Endodermal cell (in vitro differentiated cells): Measurements from ENCODE around the gene FUBP1. TPM values are rescaled to one million over a fixed set of nuclear protein-coding genes. Genes with fewer than 3 reads are reported as not detected.

Source experiments
- DNase-seq: peaks from one replicate; pipeline ENCODE4 v3.0.0-alpha.2; 2017
- H3K27ac ChIP-seq: 2 replicates; pipeline ENCODE4 v1.5.1; 2013; ENCODE audit warnings: mild to moderate bottlenecking, low read depth, low read length, moderate library complexity
- H3K27me3 ChIP-seq: 2 replicates; pipeline ENCODE4 v1.6.1; 2013; ENCODE audit warnings: mild to moderate bottlenecking, low read length, moderate library complexity; ENCODE audit not compliant: insufficient read depth, control insufficient read depth, poor library complexity, severe bottlenecking
- H3K36me3 ChIP-seq: 2 replicates; pipeline ENCODE4 v1.7.0; 2013; ENCODE audit warnings: mild to moderate bottlenecking, low read length, moderate library complexity; ENCODE audit not compliant: control insufficient read depth, insufficient read depth
- H3K4me1 ChIP-seq: one replicate; pipeline ENCODE4 v1.7.0; 2013; ENCODE audit warnings: low read length; ENCODE audit not compliant: control insufficient read depth, insufficient read depth
- H3K4me3 ChIP-seq: 2 replicates; pipeline ENCODE4 v1.5.1; 2013; ENCODE audit warnings: mild to moderate bottlenecking, low read length, moderate library complexity
- H3K9ac ChIP-seq: 2 replicates; pipeline ENCODE4 v1.6.1; 2013; ENCODE audit warnings: mild to moderate bottlenecking, low read length, moderate library complexity; ENCODE audit not compliant: poor library complexity, severe bottlenecking; ENCODE audit errors: extremely low read depth
- H3K9me3 ChIP-seq: 2 replicates; pipeline ENCODE4 v1.6.1; 2013; ENCODE audit warnings: mild to moderate bottlenecking, low read length, moderate library complexity; ENCODE audit not compliant: control insufficient read depth
- H3K27ac Mint-ChIP-seq: 2 replicates; pipeline ENCODE4 v1.8.0; 2020; ENCODE audit warnings: mixed read lengths
- H3K27me3 Mint-ChIP-seq: 2 replicates; pipeline ENCODE4 v1.8.0; 2021; ENCODE audit warnings: mild to moderate bottlenecking, mixed read lengths; ENCODE audit not compliant: insufficient read depth
- H3K36me3 Mint-ChIP-seq: 2 replicates; pipeline ENCODE4 v1.8.0; 2020; ENCODE audit warnings: low read depth, mixed read lengths
- H3K4me1 Mint-ChIP-seq: 2 replicates; pipeline ENCODE4 v1.8.0; 2020; ENCODE audit warnings: mixed read lengths
- H3K4me3 Mint-ChIP-seq: 2 replicates; pipeline ENCODE4 v1.8.0; 2020; ENCODE audit warnings: mild to moderate bottlenecking, moderate library complexity, mixed read lengths
- H3K9me3 Mint-ChIP-seq: 2 replicates; pipeline ENCODE4 v1.8.0; 2020; ENCODE audit warnings: mild to moderate bottlenecking, mixed read lengths
- CTCF ChIP-seq: fragments of 200-600 bp; sonication (generic); conservative IDR thresholded peaks from 2 replicates; pipeline ENCODE4 v1.5.0; 2021; ENCODE audit warnings: antibody characterized with exemption, mild to moderate bottlenecking
- WGBS, 2 experiments: methylation state at CpG; one replicate each; pipeline versions ENCODE4 v1.1.5 to v1.1.7; 2013; ENCODE audit warnings: missing lambda C conversion rate in 2 of 2, mixed read lengths in 1 of 2; ENCODE audit not compliant: insufficient coverage in 1 of 2, insufficient read length in 1 of 2; 5-methylcytosine and 5-hydroxymethylcytosine counted together
- total RNA-seq, 2 donors: library from RNA; stranded (reverse); fragmentation: NEBNext Ultra II Directional in 1 of 2; extraction: Animal tissue kit (Norgen Biotek cat#: 25700) in 1 of 2; gene quantifications; 2 replicates in 1 of 2; 3 replicates in 1 of 2; pipeline ENCODE4 v1.2.1, GENCODE V29; 2021

FUBP1 gene
- total RNA-seq, 2 donors from 2014 or later: 220 to 242 TPM

GRCh38 chr1:77955709-77956108 lies 23.2 kb downstream of the FUBP1 start:
- TF ChIP-seq CTCF: no peak
- H3K36me3 ChIP-seq: peaks cover 98% of the 10 kb centered on the region
- Mint-ChIP-seq H3K9me3 (no peaks in the 10 kb centered on the region), H3K4me1 (no peaks in the 10 kb centered on the region), H3K36me3 (peaks cover 68% of the 10 kb centered on the region), H3K27ac (no peak overlapping the region), H3K4me3 (no peak overlapping the region), H3K27me3 (no peaks in the 10 kb centered on the region)
- no peak for DNase-seq
- no peak overlapping the region for H3K9ac ChIP-seq
- WGBS, 2 experiments: 100% methylated on average over 3 of the region's 3 CpGs; no CpG with 5 or more reads in 1 of the 2 experiments
- no peak overlapping the region for H3K4me3 ChIP-seq
- no peaks in the 10 kb centered on the region for H3K27me3 ChIP-seq
- H3K9me3 ChIP-seq: no peaks in the 10 kb centered on the region
- H3K4me1 ChIP-seq: no peaks in the 10 kb centered on the region
- no peak overlapping the region for H3K27ac ChIP-seq

GRCh38 chr1:77954521-77954920 lies 24.4 kb downstream of the FUBP1 start:
- no peak overlapping the region for H3K4me3 ChIP-seq
- H3K4me1 ChIP-seq: no peaks in the 10 kb centered on the region
- WGBS, 2 experiments: 93 to 100% methylated on average over 1 to 2 of the region's 2 CpGs
- no peaks in the 10 kb centered on the region for H3K27me3 ChIP-seq
- Mint-ChIP-seq H3K9me3 (no peaks in the 10 kb centered on the region), H3K27ac (no peak overlapping the region), H3K4me3 (no peak overlapping the region), H3K4me1 (no peaks in the 10 kb centered on the region), H3K36me3 (peaks cover 59% of the 10 kb centered on the region), H3K27me3 (no peaks in the 10 kb centered on the region)
- H3K36me3 ChIP-seq: peaks cover 98% of the 10 kb centered on the region
- no peak overlapping the region for H3K27ac ChIP-seq
- no peak overlapping the region for H3K9ac ChIP-seq
- no peak for DNase-seq
- no peaks in the 10 kb centered on the region for H3K9me3 ChIP-seq
- TF ChIP-seq CTCF: no peak

GRCh38 chr1:77953907-77954306 lies 25.0 kb downstream of the FUBP1 start:
- H3K4me1 ChIP-seq: no peaks in the 10 kb centered on the region
- no peak overlapping the region for H3K9ac ChIP-seq
- Mint-ChIP-seq H3K9me3 (no peaks in the 10 kb centered on the region), H3K27me3 (no peaks in the 10 kb centered on the region), H3K4me3 (no peak overlapping the region), H3K27ac (no peak overlapping the region), H3K36me3 (peaks cover 56% of the 10 kb centered on the region), H3K4me1 (no peaks in the 10 kb centered on the region)
- WGBS, 2 experiments: 90 to 100% methylated on average over 1 to 3 of the region's 3 CpGs
- no peak overlapping the region for H3K4me3 ChIP-seq
- no peaks in the 10 kb centered on the region for H3K9me3 ChIP-seq
- peaks cover 98% of the 10 kb centered on the region for H3K36me3 ChIP-seq
- no peak for TF ChIP-seq CTCF
- H3K27me3 ChIP-seq: no peaks in the 10 kb centered on the region
- DNase-seq: no peak
- no peak overlapping the region for H3K27ac ChIP-seq
